ENCODE results near the gene CGNL1.

The CGNL1 gene

DNA sequence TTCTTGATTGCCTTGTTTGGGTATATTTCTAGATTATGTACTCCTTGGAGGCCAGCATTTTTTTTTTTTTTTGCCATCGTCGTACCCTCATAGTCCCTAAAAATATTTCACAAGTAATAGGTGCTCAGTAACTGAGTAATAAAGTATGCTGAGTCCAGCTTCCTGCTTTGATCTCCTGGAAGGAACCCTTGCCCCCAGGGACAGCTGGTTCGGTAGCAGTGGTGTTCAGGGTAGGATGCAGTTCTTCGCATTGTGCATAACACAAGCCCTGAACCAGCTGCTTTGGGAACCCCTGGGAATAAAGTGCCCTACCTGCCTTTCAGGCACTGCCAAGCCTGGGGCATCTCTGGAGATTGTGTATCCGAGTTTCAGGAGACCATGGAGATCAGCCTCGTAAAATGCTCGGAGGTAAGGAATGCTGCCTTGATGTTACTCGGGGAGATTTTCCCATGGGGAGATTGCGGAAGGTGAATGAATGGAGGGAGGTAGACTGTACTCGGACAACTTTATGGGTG is 223.0 kb downstream of the CGNL1 start:
- DNase-seq (ENCODE audit: low spot score), result no peak

DNA sequence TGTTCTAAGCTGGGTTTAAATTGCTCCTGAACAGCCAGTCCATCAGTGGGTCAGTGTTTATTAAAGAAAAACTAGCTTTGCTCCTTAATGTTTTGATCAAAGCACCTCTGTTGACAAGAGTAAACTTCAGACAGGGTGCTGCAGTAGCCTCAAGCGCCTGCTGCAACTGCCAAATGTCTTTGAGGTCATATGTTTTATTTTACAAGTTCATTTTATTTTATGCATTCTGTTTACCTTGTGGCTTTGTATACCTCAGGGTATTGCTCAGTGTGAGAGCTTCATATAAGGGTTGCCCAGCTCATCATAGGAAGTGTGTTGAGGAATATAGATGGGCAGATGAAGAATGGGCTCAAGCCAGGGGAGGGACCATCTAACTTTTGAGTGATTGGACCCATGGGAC is 223.9 kb downstream of the CGNL1 start:
- no peak for DNase-seq (ENCODE audit: low spot score)
